Amniotic epithelial cell (primary cell): ENCODE results near the gene ZNF83.
A peak's percentile ranks its signal among the peaks of the same experiment; 100 is the strongest.
"Not testable (repeated sequence)": the region's sequence is repeated elsewhere in the genome, so short reads cannot be mapped to it uniquely, and the experiment has no call there.

Source experiments
- DNase-seq: peaks from one replicate; pipeline ENCODE4 v3.0.0-alpha.2; 2010; ENCODE audit warnings: low read depth

The ZNF83 gene

GRCh38 chr19:52637718-52638585, at the start of gene ZNF83:
Gene ZNF83 (minus strand): TSS chr19:52638355.
- DNase-seq: peak; percentile 85

- DNase-seq: no peak
Measured at GRCh38 chr19:52687684-52688083, 49.5 kb upstream of the ZNF83 start.

- no peak for DNase-seq
Measured at GRCh38 chr19:52685811-52686210, 47.7 kb upstream of the ZNF83 start.

GRCh38 chr19:52681216-52681615, 43.1 kb upstream of the ZNF83 start:
- DNase-seq: not testable (repeated sequence)

DNA sequence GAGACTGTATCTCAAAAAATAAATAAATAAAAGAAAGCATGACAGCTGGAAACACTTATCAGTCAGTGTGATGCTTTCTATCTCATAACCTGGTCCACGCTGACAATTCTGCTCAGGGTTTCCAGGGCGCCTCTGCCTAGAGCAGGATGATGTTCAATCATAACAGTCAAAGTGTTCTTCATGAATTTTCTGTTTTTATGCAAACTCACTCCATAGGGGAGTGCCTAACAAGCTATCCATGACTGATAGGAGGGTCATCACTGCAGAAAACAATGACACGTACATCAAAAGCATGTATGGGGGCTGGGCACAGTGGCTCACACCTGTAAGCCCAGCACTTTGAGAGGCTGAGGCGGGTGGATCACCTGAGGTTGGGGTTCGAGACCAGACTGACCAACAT, 41.4 kb upstream of the ZNF83 start:
- DNase-seq: no peak

DNA sequence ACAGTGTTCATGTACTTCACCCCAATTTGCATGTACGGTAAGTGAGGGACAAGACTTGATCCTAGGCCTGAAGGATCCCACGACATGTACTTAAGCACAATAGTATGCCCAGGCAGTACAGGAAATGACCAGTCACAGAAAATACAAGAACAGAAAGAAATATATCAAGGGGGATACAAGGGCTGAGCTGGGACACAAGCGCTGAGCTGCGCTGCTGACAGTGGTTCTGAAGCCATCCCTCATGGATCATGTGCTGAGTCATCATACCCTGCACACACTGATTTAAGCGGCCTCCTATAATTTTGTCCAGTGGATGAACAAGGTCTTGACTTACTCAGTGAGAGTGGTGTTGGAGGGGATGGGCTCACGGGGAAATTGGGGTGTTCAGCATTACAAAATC, 37.1 kb upstream of the ZNF83 start:
- DNase-seq: not testable (repeated sequence)

- peak; percentile 69 for DNase-seq
Measured at GRCh38 chr19:52673014-52673413, 34.9 kb upstream of the ZNF83 start.

GRCh38 chr19:52670046-52670445, 31.9 kb upstream of the ZNF83 start:
- DNase-seq: no peak

- DNase-seq: no peak
Measured at GRCh38 chr19:52669586-52669985, 31.4 kb upstream of the ZNF83 start.

GRCh38 chr19:52667972-52668371, 29.8 kb upstream of the ZNF83 start:
- no peak for DNase-seq

DNA sequence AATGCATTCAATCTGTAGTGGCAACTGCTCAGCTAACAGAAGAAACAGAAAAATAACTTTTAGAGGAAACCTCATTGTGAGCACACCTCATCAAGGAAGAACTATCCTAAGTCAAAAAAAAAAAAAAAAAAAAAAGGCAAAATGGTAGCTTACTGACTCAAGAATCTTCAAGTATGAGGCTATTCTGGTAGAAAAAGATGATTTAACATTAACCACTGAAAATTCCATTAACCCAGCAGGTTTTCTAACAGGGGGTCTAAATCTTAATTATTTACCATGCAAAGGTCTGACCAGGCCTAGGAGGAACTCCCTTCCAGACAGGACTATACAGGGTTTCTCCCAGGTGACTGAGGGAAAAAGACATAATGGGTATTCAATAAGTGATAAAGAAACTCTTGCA, 28.4 kb upstream of the ZNF83 start:
- DNase-seq: no peak

GRCh38 chr19:52665529-52665928, 27.4 kb upstream of the ZNF83 start:
- DNase-seq: peak; percentile 89

- no peak for DNase-seq
Measured at GRCh38 chr19:52665027-52665426, 26.9 kb upstream of the ZNF83 start.

- no peak for DNase-seq
Measured at GRCh38 chr19:52664461-52664860, 26.3 kb upstream of the ZNF83 start.

- no peak for DNase-seq
Measured at GRCh38 chr19:52662631-52663030, 24.5 kb upstream of the ZNF83 start.

DNA sequence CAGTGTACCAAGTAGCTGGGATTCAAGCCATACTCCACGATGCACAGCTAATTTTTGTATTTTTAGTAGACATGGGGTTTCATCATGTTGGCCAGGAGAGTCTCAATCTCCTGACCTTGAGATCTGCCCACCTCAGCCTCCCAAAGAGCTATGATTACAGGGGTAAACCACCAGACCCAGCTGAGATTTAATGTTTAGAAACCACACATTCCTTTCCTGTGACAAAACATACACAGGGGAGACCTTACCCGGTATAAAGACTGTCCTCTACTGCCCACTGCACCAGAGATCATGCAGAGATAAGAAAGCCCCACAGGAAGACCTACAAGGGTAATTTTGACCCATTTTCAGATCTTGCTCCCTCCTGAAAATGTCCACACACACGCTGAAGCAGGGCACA, 22.8 kb upstream of the ZNF83 start:
- DNase-seq: peak; percentile 56

DNA sequence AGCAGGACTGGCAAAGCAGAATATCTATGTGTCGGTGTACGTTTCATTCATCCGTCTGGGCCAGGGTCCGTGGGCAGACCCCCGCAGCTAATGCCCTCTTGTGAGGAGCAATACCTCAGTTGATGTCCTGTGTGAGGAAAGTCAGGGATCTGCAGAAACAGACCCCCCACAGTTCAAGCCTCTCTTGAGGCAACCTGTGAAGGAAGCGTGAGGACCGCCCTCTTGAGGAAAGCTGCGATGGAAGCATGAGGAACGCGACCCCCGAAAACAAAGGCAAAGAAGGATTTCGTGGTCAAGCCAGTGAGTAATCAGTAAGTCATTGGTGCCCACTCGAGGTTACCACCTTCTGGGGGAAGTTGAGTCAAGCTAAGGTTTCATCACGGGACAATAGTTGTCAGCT, 20.9 kb upstream of the ZNF83 start:
- no peak for DNase-seq

- no peak for DNase-seq
Measured at GRCh38 chr19:52658595-52658994, 20.4 kb upstream of the ZNF83 start.

- DNase-seq: peak; percentile 29
Measured at GRCh38 chr19:52653161-52653560, 15.0 kb upstream of the ZNF83 start.

DNA sequence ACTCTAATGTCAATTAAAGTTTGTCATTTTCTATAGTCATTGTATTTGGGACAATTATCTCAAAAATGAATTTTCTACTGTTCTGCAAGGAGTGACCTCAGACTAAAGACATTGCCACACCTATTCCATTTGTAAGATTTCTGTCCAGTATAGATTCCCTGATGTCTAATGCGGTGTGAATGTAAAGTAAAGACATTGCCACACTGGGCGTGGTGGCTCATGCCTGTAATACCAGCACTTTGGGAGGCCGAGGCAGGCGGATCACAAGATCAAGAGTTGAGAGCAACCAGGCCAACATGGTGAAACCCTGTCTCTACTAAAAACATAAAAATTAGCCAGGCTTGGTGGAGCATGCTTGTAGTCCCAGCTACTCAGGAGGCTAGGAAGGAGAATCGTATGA, 13.8 kb upstream of the ZNF83 start:
- no peak for DNase-seq

DNA sequence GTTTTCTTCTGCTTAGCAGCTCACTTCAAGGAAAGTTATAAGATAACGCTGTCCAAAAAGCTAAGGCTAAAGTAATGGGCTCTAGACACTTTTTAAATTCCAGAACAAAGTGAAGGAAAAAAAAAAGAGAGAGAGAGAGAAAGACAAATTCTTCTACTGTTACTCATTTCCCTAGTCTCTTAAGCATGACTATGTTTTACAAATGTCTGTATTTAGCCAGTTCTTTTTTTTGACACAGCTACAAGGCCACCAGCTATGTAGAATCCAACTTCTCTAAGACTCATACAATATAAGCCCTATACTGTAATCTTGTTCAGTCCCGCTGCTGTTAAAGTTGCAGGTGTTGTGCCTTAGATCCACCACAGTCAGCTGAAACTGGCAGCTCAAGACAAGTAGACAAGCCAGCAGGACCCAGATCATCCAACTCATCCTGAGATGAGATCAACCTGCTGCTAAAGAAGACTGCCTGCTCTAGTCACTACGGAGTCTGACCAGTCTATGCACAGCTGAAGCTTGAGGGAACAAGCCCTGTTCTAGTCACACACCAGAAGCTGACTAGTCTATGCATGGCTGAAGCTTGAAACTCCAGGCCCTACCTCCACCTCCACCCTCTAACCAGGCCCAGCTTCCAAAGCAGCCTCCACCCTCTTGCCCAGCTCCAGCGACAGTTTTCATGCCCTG, 10.3 kb upstream of the ZNF83 start:
- peak; percentile 65 for DNase-seq

GRCh38 chr19:52646571-52647217, 8.5 kb upstream of the ZNF83 start:
- DNase-seq: peak; percentile 17

- no peak for DNase-seq
Measured at GRCh38 chr19:52640916-52641315, 2.8 kb upstream of the ZNF83 start.
